ENCODE measurements around the gene NAT8.
"Not testable (repeated sequence)": the region's sequence is repeated elsewhere in the genome, so short reads cannot be mapped to it uniquely, and the experiment has no call there.

NAT8 gene

GRCh38 chr2:73651591-73652230 is 9.5 kb upstream of the NAT8 start:
- DNase-seq: no peak
- no peaks in the 10 kb centered on the region for H3K4me1 ChIP-seq
- no peak for TF ChIP-seq CTCF (IDR thresholded peaks at IDR 0.05; ENCODE audit: low read depth, low read length)
- H3K36me3 ChIP-seq: no peaks in the 10 kb centered on the region
- no peaks in the 10 kb centered on the region for H3K9me3 ChIP-seq
- H3K27me3 ChIP-seq: no peaks in the 10 kb centered on the region
- H3K4me3 ChIP-seq (ENCODE audit: low read depth, low read length): no peak overlapping the region

DNA sequence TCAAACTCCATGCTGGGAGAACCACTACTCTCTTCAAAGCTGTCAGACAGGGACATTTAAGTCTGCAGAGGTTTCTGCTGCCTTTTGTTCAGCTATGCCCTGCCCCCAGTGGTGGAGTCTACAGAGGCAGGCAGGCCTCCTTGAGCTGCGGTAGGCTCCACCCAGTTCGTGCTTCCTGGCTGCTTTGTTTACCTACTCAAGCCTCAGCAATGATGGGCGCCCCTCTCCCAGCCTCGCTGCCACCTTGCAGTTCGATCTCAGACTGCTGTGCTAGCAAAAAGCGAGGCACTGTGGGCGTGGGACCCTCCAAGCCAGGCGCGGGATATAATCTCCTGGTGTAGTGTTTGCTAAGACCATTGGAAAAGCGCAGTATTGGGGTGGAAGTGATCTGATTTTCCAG is 5.5 kb upstream of the NAT8 start:
- not testable (repeated sequence) for H3K4me1 ChIP-seq; H3K9me3 ChIP-seq; H3K4me3 ChIP-seq (ENCODE audit: low read depth, low read length)

DNA sequence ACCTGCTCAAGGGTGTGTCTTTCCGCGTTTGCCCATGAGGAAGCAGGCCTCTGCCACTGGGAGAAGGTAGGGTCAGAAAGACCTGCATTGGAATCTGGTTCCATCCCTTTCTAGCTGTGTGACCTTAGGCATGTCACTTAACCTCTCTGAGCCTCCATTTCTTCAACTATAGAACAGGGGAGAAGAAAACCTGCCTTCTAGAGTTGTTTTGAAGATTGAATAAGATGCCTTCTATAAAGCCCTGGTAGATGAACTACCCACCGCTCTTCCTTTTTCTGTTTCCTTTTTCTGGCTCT is 507 bp downstream of the NAT8 start:
- DNase-seq: no peak
- H3K27me3 ChIP-seq: no peaks in the 10 kb centered on the region
- H3K4me3 ChIP-seq (ENCODE audit: low read depth, low read length): no peak overlapping the region

More for the DNA sequence above, 5.5 kb upstream of the NAT8 start:
- H3K36me3 ChIP-seq, H3K27me3 ChIP-seq, DNase-seq: not testable (repeated sequence)

GRCh38 chr2:73640946-73641766 is 1.1 kb downstream of the NAT8 start:
- H3K36me3 ChIP-seq: no peaks in the 10 kb centered on the region
- no peaks in the 10 kb centered on the region for H3K4me1 ChIP-seq
- DNase-seq: no peak
- no peak for TF ChIP-seq CTCF (IDR thresholded peaks at IDR 0.05; ENCODE audit: low read depth, low read length)
- H3K4me3 ChIP-seq (ENCODE audit: low read depth, low read length): no peak overlapping the region
- no peaks in the 10 kb centered on the region for H3K9me3 ChIP-seq
- H3K27me3 ChIP-seq: no peaks in the 10 kb centered on the region

More for the DNA sequence above, 507 bp downstream of the NAT8 start:
- Histone ChIP-seq H3K9me3 (no peaks in the 10 kb centered on the region), H3K36me3 (no peaks in the 10 kb centered on the region), H3K4me1 (no peaks in the 10 kb centered on the region)
- TF ChIP-seq CTCF (IDR thresholded peaks at IDR 0.05; ENCODE audit: low read depth, low read length): no peak

GRCh38 chr2:73640511-73640911 is 1.7 kb downstream of the NAT8 start:
- Histone ChIP-seq H3K4me3 (ENCODE audit: low read depth, low read length) (no peak overlapping the region), H3K9me3 (no peaks in the 10 kb centered on the region), H3K4me1 (no peaks in the 10 kb centered on the region), H3K36me3 (no peaks in the 10 kb centered on the region), H3K27me3 (no peaks in the 10 kb centered on the region)
- DNase-seq: no peak
- TF ChIP-seq CTCF (IDR thresholded peaks at IDR 0.05; ENCODE audit: low read depth, low read length): no peak

- no peak overlapping the region for H3K4me3 ChIP-seq (ENCODE audit: low read depth, low read length)
- no peak for DNase-seq
- H3K36me3 ChIP-seq: no peaks in the 10 kb centered on the region
- H3K27me3 ChIP-seq: no peaks in the 10 kb centered on the region
- TF ChIP-seq CTCF (IDR thresholded peaks at IDR 0.05; ENCODE audit: low read depth, low read length): no peak
- H3K4me1 ChIP-seq: no peaks in the 10 kb centered on the region
- no peaks in the 10 kb centered on the region for H3K9me3 ChIP-seq
Measured at GRCh38 chr2:73638429-73638828, 3.8 kb downstream of the NAT8 start.

- not testable (repeated sequence) for H3K9me3 ChIP-seq; H3K4me1 ChIP-seq; H3K4me3 ChIP-seq (ENCODE audit: low read depth, low read length)
Measured at GRCh38 chr2:73636977-73637376, 5.2 kb downstream of the NAT8 start.

More at GRCh38 chr2:73636977-73637376, 5.2 kb downstream of the NAT8 start:
- DNase-seq, H3K27me3 ChIP-seq, H3K36me3 ChIP-seq: not testable (repeated sequence)

Data from BE2C (cell line).